HepG2 (cell line): Measurements from ENCODE around the gene DCTN3. TPM values are rescaled to one million over a fixed set of nuclear protein-coding genes. Genes with fewer than 3 reads are reported as not detected.

Experiments used
- ATAC-seq: fragments of 200-7000 bp; cut with Tn5 transposase; 3 replicates; pipeline ENCODE4 v1.9.1; 2020; ENCODE audit warnings: mild to moderate bottlenecking, moderate library complexity
- BruUV-seq: library from RNA; stranded (reverse); fragments of 400-500 nt; replicated peaks from 2 replicates; lab custom pipeline; 2021; lab: Mats Ljungman, UMichigan
- CTCF ChIA-PET: fragments of 300-600 bp; formaldehyde crosslinking; extraction: SDS; loops from one replicate; lab custom pipeline; 2021; ENCODE audit warnings: low total read pairs, inconsistent platforms, low intra/inter-chr PET ratio; lab: Yijun Ruan, JAX
- POLR2A ChIA-PET: fragments of 350-600 bp; sonication (Branson Sonifier 250); formaldehyde crosslinking; loops from one replicate; lab custom pipeline; 2020; ENCODE audit warnings: antibody characterized with exemption, inconsistent platforms; lab: Yijun Ruan, JAX
- DNase-seq: peaks from one replicate; pipeline ENCODE4 v3.0.0-alpha.2; 2015; ENCODE audit warnings: low spot score
- FAIRE-seq: peaks from 3 replicates; lab custom pipeline; 2011; peaks lifted over from hg19 to GRCh38; lab: Jason Lieb, UNC
- H2AFZ ChIP-seq: one replicate; pipeline ENCODE4 v1.6.1; 2011; ENCODE audit warnings: low read length, inconsistent platforms
- H3K27ac ChIP-seq: fragments of 300-600 bp; 3 replicates; pipeline ENCODE4 v1.8.0; 2011; ENCODE audit warnings: mixed run types, mild to moderate bottlenecking, mixed read lengths, low read length, inconsistent platforms; ENCODE audit not compliant: insufficient read depth; ENCODE audit errors: extremely low read length
- H3K27me3 ChIP-seq, 2 experiments: fragments of 200-600 bp in 1 of 2; 2 replicates in 1 of 2; 3 replicates in 1 of 2; pipeline versions ENCODE4 v1.6.0 to v1.8.0; 2011; ENCODE audit warnings: low read length in 2 of 2, mild to moderate bottlenecking in 2 of 2, moderate library complexity in 2 of 2, inconsistent platforms in 1 of 2; ENCODE audit not compliant: insufficient read depth in 2 of 2, control insufficient read depth in 1 of 2
- H3K36me3 ChIP-seq, 2 experiments: fragments of 200-600 bp in 1 of 2; replicated peaks in 1 of 2; 2 replicates in 1 of 2; 3 replicates in 1 of 2; pipeline versions ENCODE4 v1.5.1 to v1.8.0; 2011; ENCODE audit warnings: low read length in 2 of 2, inconsistent platforms in 1 of 2; ENCODE audit not compliant: insufficient read depth in 2 of 2, control insufficient read depth in 1 of 2
- H3K4me1 ChIP-seq: 2 replicates; pipeline ENCODE4 v1.5.1; 2012; ENCODE audit warnings: low read length, inconsistent platforms; ENCODE audit not compliant: insufficient read depth
- H3K4me2 ChIP-seq: 2 replicates; pipeline ENCODE4 v1.6.0; 2011; ENCODE audit warnings: low read depth, low read length, inconsistent platforms
- H3K4me3 ChIP-seq, 3 experiments: fragments of 200-600 bp in 1 of 3; sonication (generic), shearing (Covaris generic) in 1 of 3; replicated peaks in 1 of 3; 2 replicates each; pipeline ENCODE4 v1.5.1; 2011 to 2016; ENCODE audit warnings: low read length in 3 of 3, inconsistent platforms in 2 of 3, low read depth in 2 of 3, mild to moderate bottlenecking in 2 of 3, control low read depth in 1 of 3, mixed read lengths in 1 of 3; ENCODE audit not compliant: insufficient read depth in 1 of 3
- H3K79me2 ChIP-seq: one replicate; pipeline ENCODE4 v1.6.1; 2011; ENCODE audit warnings: low read length, inconsistent platforms; ENCODE audit not compliant: insufficient read depth
- H3K9ac ChIP-seq: 2 replicates; pipeline ENCODE4 v1.6.0; 2011; ENCODE audit warnings: mild to moderate bottlenecking, low read depth, low read length, inconsistent platforms; ENCODE audit not compliant: insufficient read depth
- H3K9me3 ChIP-seq: 2 replicates; pipeline ENCODE4 v1.5.1; 2012; ENCODE audit warnings: mild to moderate bottlenecking, low read length
- H4K20me1 ChIP-seq: 2 replicates; pipeline ENCODE4 v1.6.0; 2011; ENCODE audit warnings: inconsistent platforms, mild to moderate bottlenecking, low read length, moderate library complexity; ENCODE audit not compliant: insufficient read depth
- ADNP ChIP-seq: sonication (generic); formaldehyde crosslinking; IDR thresholded peaks from 2 replicates; pipeline ENCODE4 v1.4.0; 2020; ENCODE audit warnings: missing genetic modification reagents
- MXI1 ChIP-seq: IDR thresholded peaks from 3 replicates; pipeline ENCODE4 v1.6.1; 2012; ENCODE audit warnings: low read depth, low read length, inconsistent platforms, borderline replicate concordance
- POLR2AphosphoS5 ChIP-seq: IDR thresholded peaks from 2 replicates; pipeline ENCODE4 v1.6.1; 2012; ENCODE audit warnings: low read depth, low read length
- SKI ChIP-seq: fragments of 450-650 bp; IDR thresholded peaks from one replicate; pipeline ENCODE4 v1.6.1; 2018; ENCODE audit warnings: mild to moderate bottlenecking; ENCODE audit not compliant: partially characterized antibody
- TCF7 ChIP-seq: sonication (generic); IDR thresholded peaks from 2 replicates; pipeline ENCODE4 v1.6.1; 2016; ENCODE audit warnings: antibody characterized with exemption, low read depth
- ZFP36L1 ChIP-seq: sonication (generic); formaldehyde crosslinking; IDR thresholded peaks from 2 replicates; pipeline ENCODE4 v1.8.0; 2022; ENCODE audit warnings: mild to moderate bottlenecking, missing genetic modification reagents, moderate library complexity
- ZNF33A ChIP-seq: sonication (generic); formaldehyde crosslinking; IDR thresholded peaks from 2 replicates; pipeline ENCODE4 v1.5.1; 2020; ENCODE audit warnings: missing genetic modification reagents, mild to moderate bottlenecking, moderate library complexity, borderline replicate concordance
- ZNF33B ChIP-seq: sonication (generic); formaldehyde crosslinking; IDR thresholded peaks from 2 replicates; pipeline ENCODE4 v1.5.1; 2020; ENCODE audit warnings: mild to moderate bottlenecking, missing genetic modification reagents
- ZNF530 ChIP-seq: sonication (generic); formaldehyde crosslinking; IDR thresholded peaks from 2 replicates; pipeline ENCODE4 v1.5.0; 2020; ENCODE audit warnings: low read depth, mild to moderate bottlenecking, missing genetic modification reagents
- ZNF543 ChIP-seq: sonication (generic); formaldehyde crosslinking; IDR thresholded peaks from 2 replicates; pipeline ENCODE4 v1.4.0; 2020; ENCODE audit warnings: mild to moderate bottlenecking, missing genetic modification reagents
- ZNF607 ChIP-seq: sonication (generic); formaldehyde crosslinking; IDR thresholded peaks from 2 replicates; pipeline ENCODE4 v1.5.1; 2020; ENCODE audit warnings: missing genetic modification reagents, mild to moderate bottlenecking, borderline replicate concordance
- ZNF850 ChIP-seq: sonication (generic); formaldehyde crosslinking; conservative IDR thresholded peaks from 2 replicates; pipeline ENCODE4 v1.9.0; 2021; ENCODE audit warnings: mild to moderate bottlenecking, missing genetic modification reagents
- WGBS: methylation state at CpG from one replicate; pipeline ENCODE4 v1.1.6; 2017; ENCODE audit warnings: low lambda C conversion rate; 5-methylcytosine and 5-hydroxymethylcytosine counted together
- in situ Hi-C: cut with HindIII; loops from 2 replicates; pipeline ENCODE4 v1.10.0; 2017; ENCODE audit warnings: low pct_unique_long_range_greater_than_20kb; ENCODE audit not compliant: extremely low pct_ligation_motif_present
- intact Hi-C: fragments of 100-400 bp; cut with micrococcal nuclease; formaldehyde crosslinking; loops from one replicate; pipeline ENCODE4 v1.10.0; 2022; ENCODE audit not compliant: unreplicated experiment
- polyA plus RNA-seq, 8 experiments: library from polyadenylated mRNA; depleted of rRNA in 3 of 8; stranded (reverse) in 7 of 8; unstranded in 1 of 8; fragments of >200 nt; fragmentation: Illumina TruSeq in 4 of 8; extraction: Trizol in 4 of 8; gene quantifications; 2 replicates each; pipeline versions ENCODE4 v1.2.1 to v1.2.3, GENCODE V29; 2011 to 2016; ENCODE audit warnings: low read depth in 4 of 8, missing spikeins in 1 of 8, mixed read lengths in 1 of 8; ENCODE audit not compliant: insufficient read depth in 1 of 8
- total RNA-seq, 5 experiments: library from RNA; depleted of rRNA; stranded (reverse); fragments of >200 nt; fragmentation: Illumina TruSeq; extraction: Trizol; gene quantifications; 2 replicates each; pipeline ENCODE4 v1.2.3, GENCODE V29; 2016; ENCODE audit warnings: low read depth in 1 of 5
- TF ChIP-seq, protein P1 (sequence below): sonication (generic); formaldehyde crosslinking; IDR thresholded peaks from 2 replicates; pipeline ENCODE4 v1.8.0; 2022; ENCODE audit warnings: missing genetic modification reagents, mild to moderate bottlenecking, inconsistent platforms, borderline replicate concordance

Gene DCTN3
- total and polyA plus RNA-seq, 2 of the 13 experiments (the other 11 are each of a cell fraction or from before 2014, with no cell fraction given), result 27.4 to 34.5 TPM

DNA sequence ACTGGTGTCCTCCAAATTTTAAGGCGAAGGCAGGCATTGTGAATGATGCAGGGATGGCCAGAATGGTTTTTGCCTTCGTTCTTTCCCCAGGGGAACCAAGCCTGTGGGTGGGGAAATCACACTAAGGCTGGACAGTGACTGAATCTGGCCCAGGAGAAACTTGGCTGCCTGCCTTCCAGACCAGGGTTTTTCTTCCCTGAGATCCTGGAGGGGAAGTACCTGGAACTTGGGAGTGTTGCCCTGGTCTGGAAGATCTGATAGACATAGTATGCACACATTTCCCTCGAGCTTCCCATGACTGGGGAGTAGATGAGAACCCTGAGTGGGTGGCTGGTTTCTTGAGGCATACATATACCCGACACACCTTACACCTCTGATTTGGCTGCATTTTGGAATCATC is 31.0 kb upstream of the DCTN3 start:
- H3K9ac ChIP-seq, result peak overlapping the region; percentile 68
- in situ Hi-C loops, result no loop called here
- TF ChIP-seq TCF7 (no peak), POLR2AphosphoS5 (no peak), ZNF530 (no peak), ZFP36L1 (CRISPR knock-in tag) (0 out of 2 replicates have a peak, but pooled peaks have one; percentile 17), MXI1 (no peak), ADNP (no peak), ZNF607 (CRISPR knock-in tag) (0 out of 2 replicates have a peak, but pooled peaks have one; percentile 13), ZNF850 (CRISPR knock-in tag) (0 out of 2 replicates have a peak, but pooled peaks have one; percentile 27), ZNF33B (CRISPR knock-in tag) (no peak), ZNF33A (CRISPR knock-in tag) (0 out of 2 replicates have a peak, but pooled peaks have one; percentile 42), ZNF543 (CRISPR knock-in tag) (0 out of 2 replicates have a peak, but pooled peaks have one; percentile 29), SKI (no peak)
- TF ChIP-seq, protein P1, sequence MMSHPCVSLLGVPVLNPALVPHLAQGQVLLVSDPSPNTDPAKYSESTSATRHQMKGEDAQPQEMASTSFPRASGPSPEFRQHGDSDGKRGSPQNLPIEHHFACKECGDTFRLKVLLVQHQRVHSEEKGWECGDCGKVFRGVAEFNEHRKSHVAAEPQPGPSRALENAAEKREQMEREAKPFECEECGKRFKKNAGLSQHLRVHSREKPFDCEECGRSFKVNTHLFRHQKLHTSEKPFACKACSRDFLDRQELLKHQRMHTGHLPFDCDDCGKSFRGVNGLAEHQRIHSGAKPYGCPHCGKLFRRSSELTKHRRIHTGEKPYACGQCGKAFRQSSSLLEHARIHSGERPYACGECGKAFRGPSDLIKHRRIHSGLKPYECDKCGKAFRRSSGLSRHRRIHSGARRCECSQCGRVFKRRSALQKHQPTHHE (CRISPR knock-in tag), result no peak
- peak overlapping the region; percentile 75 for H3K27ac ChIP-seq
- WGBS, result 63% methylated on average over 3 of the region's 4 CpGs
- H3K79me2 ChIP-seq, result peaks cover 16% of the 10 kb centered on the region
- intact Hi-C loops, result no loop called here
- ATAC-seq (no peak), DNase-seq (no peak), FAIRE-seq (peak; percentile 4)
- H3K4me3 ChIP-seq, result peak overlapping the region; percentile 34 to 67 (median 57)
- peaks cover 57% of the 10 kb centered on the region for H3K4me1 ChIP-seq
- no peak overlapping the region for H2AFZ ChIP-seq
- BruUV-seq, result TSS peak; percentile 97
- ChIA-PET CTCF (interaction anchor here (0.9 kb wide), 1 partner anchor 13 kb away, joined by 3 read pairs; no protein-coding TSS in a partner anchor), POLR2A (interaction anchor here (1.0 to 3.1 kb wide), 8 partner anchors 8 to 31 kb away, joined by 3 to 29 read pairs (median 5); partner anchors contain the start of genes CCL27, DCTN3 and SIGMAR1)
- peak overlapping the region; percentile 100 for H3K4me2 ChIP-seq
- H3K9me3 ChIP-seq, result no peaks in the 10 kb centered on the region
- H4K20me1 ChIP-seq, result no peaks in the 10 kb centered on the region
- H3K36me3 ChIP-seq, result peaks cover 8 to 18% of the 10 kb centered on the region in 2 experiments
- no peaks in the 10 kb centered on the region; a peak in 3 of 5 replicates for H3K27me3 ChIP-seq
